Stimulated activated CD4-positive, alpha-beta T cell treated with anti-CD3 and anti-CD28 coated beads, TNF-alpha, amount 100 ng/mL, for 24 hours (primary cell): Measurements from ENCODE around the gene ARHGEF19.

Source experiments
- DNase-seq, 3 experiments: peaks; one replicate each; pipeline ENCODE4 v3.0.0-alpha.2; 2020; ENCODE audit warnings: low read depth in 3 of 3

Gene ARHGEF19

GRCh38 chr1:16151196-16151994 lies 61.1 kb downstream of the ARHGEF19 start:
- no peak for DNase-seq

GRCh38 chr1:16150508-16150907 lies 61.9 kb downstream of the ARHGEF19 start:
- no peak for DNase-seq

GRCh38 chr1:16149702-16150488 lies 62.6 kb downstream of the ARHGEF19 start:
- no peak for DNase-seq

- no peak for DNase-seq
Measured at GRCh38 chr1:16149146-16149545, 63.3 kb downstream of the ARHGEF19 start.

GRCh38 chr1:16148329-16149092 lies 63.9 kb downstream of the ARHGEF19 start:
- no peak for DNase-seq
